ENCODE results near the gene ASTN2.

The ASTN2 gene

DNA sequence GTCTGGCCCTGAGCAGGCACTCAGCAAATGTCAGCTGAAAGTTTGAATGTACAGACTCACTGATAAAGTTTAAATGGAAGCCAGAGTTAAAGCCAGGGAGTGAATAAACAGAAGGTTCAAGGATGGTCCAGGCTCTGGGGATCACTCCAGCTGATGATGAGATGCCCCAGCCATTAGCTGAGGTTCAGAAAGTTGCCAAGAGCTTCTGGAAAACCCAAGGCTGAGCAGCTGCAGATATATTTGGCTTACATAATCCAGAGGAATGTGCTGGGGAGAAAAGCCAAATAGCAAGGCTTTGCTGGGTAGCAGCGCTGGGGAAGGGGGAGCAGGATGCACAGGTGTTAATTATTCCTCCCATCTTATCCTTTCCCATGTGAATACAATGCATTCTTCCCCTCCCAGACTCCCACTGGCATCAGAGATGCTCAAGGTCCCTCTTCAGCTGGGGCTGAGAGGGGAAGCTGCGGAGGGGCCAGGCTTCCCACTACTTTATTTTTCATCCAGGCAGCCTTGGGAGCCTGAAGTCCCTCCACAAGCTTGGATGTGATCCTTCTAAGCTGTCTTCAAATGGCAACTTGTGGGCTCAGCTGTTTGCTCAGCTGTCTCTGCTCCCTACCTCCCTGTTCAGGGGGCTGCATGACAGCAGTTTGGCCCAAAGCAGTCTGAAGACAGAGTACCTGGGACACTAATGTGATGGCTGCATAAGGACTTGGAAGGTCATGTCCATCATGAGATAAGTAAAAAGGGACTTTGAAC lies 386.6 kb downstream of the ASTN2 start:
- no peak for DNase-seq (ENCODE audit: low read depth in 1 of 2, low spot score in 1 of 2)

GRCh38 chr9:117021906-117022305 lies 393.0 kb downstream of the ASTN2 start:
- DNase-seq (ENCODE audit: low read depth in 1 of 2, low spot score in 1 of 2) = no peak

DNA sequence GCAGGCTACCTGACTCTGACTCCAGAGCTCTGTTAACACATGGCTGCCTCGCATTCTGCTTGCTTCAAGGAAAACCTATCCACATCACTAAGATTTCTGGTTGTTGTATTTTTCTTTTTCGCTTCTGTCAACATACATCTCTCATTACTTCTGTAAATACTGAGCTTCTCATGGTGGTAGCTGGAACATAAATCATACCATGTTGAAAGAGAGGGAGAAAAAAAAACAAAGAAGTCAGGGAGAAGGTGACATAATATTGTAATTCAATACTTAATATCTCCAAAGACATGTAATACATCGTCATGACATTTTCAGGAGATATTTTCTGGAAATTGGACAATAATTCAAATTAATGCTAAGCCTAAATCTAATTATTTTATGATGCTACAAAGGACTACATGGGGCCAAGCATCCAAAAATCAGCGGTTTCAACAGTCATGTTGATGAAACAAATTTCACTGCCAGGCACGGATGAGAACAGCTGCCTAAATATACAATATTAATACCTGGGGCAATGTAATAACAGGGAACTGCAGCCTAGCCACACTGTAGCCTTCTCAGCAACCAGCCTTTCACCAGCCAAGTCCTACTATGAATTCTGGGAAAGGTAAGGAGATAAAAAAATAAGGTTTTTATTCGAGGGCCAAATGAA lies 395.8 kb downstream of the ASTN2 start:
- DNase-seq (ENCODE audit: low read depth in 1 of 2, low spot score in 1 of 2) = no peak

DNA sequence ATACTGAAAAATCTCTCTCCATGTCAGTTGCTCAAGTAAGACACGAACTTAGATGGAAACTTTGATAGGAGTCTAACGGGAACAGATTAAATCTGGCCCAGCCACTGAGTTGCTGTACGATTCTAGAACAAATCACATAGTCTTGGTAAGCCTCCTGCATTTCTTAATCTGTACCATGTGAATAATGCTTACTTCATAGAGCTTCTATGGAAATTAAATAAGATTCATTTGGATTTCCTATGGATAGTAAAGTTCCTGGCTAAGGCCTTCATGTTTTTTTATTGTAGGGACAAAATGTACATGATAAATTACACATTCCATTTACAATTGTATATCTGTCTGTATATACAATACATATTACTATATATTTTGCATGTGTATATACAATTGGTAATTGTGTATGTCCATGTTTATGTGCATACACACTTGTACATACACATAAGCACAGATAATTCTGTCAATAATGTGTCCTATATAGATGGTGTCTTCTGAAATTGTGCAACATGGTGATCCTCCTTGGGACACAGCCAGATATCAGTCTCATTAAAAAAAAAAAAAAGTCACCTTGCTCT lies 397.4 kb downstream of the ASTN2 start:
- DNase-seq (ENCODE audit: low read depth in 1 of 2, low spot score in 1 of 2) = no peak

GRCh38 chr9:117014061-117014460 lies 400.8 kb downstream of the ASTN2 start:
- DNase-seq (ENCODE audit: low read depth in 1 of 2, low spot score in 1 of 2) = no peak

GRCh38 chr9:117013440-117013995 lies 401.3 kb downstream of the ASTN2 start:
- no peak for DNase-seq (ENCODE audit: low read depth in 1 of 2, low spot score in 1 of 2)

GRCh38 chr9:117010061-117010460 lies 404.8 kb downstream of the ASTN2 start:
- DNase-seq (ENCODE audit: low read depth in 1 of 2, low spot score in 1 of 2) = no peak

DNA sequence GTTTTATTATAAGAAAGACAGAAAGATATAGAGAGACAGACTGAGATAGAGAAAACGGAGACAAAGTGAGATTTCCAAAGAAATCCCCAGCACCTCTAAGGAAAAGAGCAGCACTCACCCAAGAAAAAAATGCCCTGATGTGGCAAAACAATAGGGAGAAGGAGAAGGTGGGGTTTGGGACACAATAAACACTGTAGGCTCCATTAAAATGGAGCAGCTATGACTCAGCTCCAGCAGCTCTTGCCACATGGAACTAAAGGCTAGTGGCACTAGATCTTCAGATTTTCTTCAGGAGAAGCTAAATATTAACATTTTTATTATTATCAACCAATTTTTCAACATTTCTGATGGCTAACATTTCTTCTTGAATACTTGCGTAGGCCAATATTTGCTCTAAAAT lies 406.0 kb downstream of the ASTN2 start:
- no peak for DNase-seq (ENCODE audit: low read depth in 1 of 2, low spot score in 1 of 2)

DNA sequence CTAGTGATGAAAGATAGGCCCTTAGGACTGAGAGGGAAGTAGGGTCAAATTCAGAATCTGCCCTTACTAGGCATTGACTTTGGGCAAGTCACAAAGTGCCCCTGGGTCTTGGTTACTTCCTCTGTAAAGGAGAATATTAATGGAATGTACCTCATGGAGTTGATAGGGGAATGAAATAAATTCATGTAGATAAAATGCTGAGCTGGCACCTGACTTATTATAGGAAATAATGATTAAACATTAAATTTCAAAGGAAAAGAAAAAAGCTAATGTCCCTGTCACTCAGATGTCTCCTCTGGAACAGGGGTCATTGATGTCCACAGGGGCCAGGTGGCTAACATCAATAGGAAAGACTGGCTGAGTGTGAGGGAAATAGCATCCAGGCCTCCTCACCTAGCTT lies 406.4 kb downstream of the ASTN2 start:
- DNase-seq (ENCODE audit: low read depth in 1 of 2, low spot score in 1 of 2) = no peak

GRCh38 chr9:117002686-117003085 lies 412.2 kb downstream of the ASTN2 start:
- DNase-seq (ENCODE audit: low read depth in 1 of 2, low spot score in 1 of 2) = no peak

DNA sequence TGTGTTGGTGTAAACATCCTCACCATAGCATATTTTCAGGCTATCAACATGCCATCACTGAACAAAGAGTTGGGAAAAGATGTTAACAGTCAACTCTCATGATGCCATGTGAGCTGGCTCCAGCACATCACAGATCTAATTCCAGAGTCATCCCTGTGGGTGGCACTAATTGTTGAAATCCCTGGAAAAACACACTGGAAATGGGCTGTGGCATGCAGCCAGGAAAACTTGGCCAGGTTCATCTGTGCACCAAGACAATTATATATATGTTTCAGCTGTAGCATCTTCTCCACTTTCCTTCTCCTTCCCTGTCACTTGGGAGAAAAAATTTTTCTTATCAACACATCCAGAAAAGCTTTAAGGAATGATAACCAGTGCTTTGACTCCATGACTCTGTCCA lies 414.0 kb downstream of the ASTN2 start:
- DNase-seq (ENCODE audit: low read depth in 1 of 2, low spot score in 1 of 2) = no peak

- no peak for DNase-seq (ENCODE audit: low read depth in 1 of 2, low spot score in 1 of 2)
These were observed 414.6 kb downstream of the ASTN2 start for GRCh38 chr9:117000196-117000723.

DNA sequence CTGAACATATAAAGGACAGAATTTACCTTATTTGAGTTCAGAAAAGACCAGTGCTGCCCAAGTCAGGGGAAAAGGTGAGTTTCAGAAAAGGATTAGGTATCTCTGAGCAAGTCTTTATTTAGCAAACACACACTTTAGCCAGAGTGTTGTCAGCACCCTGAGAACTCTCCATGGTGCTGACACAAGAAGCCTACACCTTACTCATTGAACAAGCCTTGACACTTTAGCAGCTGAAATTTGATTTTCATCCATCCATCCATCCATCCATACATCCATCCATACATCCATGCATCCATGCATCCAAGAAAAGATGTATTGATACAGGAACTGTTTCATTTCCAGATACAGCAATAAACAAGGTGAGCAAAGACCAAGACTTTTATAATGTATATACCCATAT lies 416.6 kb downstream of the ASTN2 start:
- DNase-seq (ENCODE audit: low read depth in 1 of 2, low spot score in 1 of 2) = no peak

GRCh38 chr9:116992865-116993264 lies 422.0 kb downstream of the ASTN2 start:
- DNase-seq (ENCODE audit: low read depth in 1 of 2, low spot score in 1 of 2) = no peak

- no peak for DNase-seq (ENCODE audit: low read depth in 1 of 2, low spot score in 1 of 2)
These were observed 423.8 kb downstream of the ASTN2 start for GRCh38 chr9:116991051-116991450.

- no peak for DNase-seq (ENCODE audit: low read depth in 1 of 2, low spot score in 1 of 2)
These were observed 424.3 kb downstream of the ASTN2 start for GRCh38 chr9:116990592-116990991.

GRCh38 chr9:116987721-116988485 lies 427.0 kb downstream of the ASTN2 start:
- DNase-seq (ENCODE audit: low read depth in 1 of 2, low spot score in 1 of 2) = no peak

DNA sequence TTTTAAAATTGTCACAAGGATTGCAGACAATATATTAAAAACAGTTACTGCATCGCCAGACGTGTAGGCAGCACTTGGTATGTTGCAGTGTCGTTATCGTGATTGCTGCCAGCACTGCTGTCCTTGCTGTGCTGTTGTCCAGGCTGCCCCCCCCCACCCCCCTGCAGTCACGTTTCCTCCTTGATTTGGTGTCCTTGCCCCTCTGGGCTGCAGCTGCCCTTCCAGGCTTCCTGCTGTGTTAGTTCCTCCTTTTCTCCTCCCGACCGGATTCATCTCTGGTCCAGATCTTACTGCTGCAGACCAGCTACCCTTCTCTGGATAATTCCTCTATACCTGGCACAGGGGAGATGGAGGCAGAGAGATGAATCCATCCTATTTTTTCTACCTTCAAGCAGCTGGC lies 428.8 kb downstream of the ASTN2 start:
- no peak for DNase-seq (ENCODE audit: low read depth in 1 of 2, low spot score in 1 of 2)

DNA sequence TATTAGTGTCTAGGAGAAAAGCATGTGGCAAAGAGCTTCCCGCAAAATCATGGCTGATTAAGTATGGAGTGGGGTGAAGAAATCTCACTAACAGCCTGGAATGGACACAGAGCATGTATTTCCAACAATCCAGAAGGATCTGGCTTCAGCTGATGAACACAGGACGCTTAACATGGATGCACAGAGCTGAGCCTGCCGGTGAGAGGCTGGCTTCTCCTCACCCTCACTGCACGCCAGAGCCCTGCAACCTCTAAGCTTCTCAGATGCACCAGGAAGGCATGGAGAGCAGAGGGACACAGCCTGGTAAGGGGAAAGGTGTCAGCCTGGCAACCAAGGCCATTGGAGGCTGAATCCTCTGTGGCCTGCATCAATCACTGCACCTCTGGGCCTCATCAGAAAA lies 429.3 kb downstream of the ASTN2 start:
- no peak for DNase-seq (ENCODE audit: low read depth in 1 of 2, low spot score in 1 of 2)

GRCh38 chr9:116984111-116984510 lies 430.7 kb downstream of the ASTN2 start:
- DNase-seq (ENCODE audit: low read depth in 1 of 2, low spot score in 1 of 2) = no peak

- no peak for DNase-seq (ENCODE audit: low read depth in 1 of 2, low spot score in 1 of 2)
These were observed 434.2 kb downstream of the ASTN2 start for GRCh38 chr9:116980582-116981120.

Measured in stimulated activated CD4-positive, alpha-beta T cell treated with anti-CD3 and anti-CD28 coated beads, Interleukin-15, amount 100 ng/mL, for 1 hour (primary cell).